Endothelial cell (in vitro differentiated cells): Measurements from ENCODE around the gene SUB1. TPM values are rescaled to one million over a fixed set of nuclear protein-coding genes. Genes with fewer than 3 reads are reported as not detected.

ENCODE experiments used
- DNase-seq: peaks from one replicate; pipeline ENCODE4 v3.0.0; 2021; ENCODE audit warnings: low spot score
- H3K27ac Mint-ChIP-seq: one replicate; pipeline ENCODE4 v1.8.0; 2021; ENCODE audit warnings: mixed read lengths, inconsistent platforms; ENCODE audit not compliant: unreplicated experiment
- H3K27me3 Mint-ChIP-seq: one replicate; pipeline ENCODE4 v1.8.0; 2021; ENCODE audit warnings: mild to moderate bottlenecking, moderate library complexity, mixed read lengths, inconsistent platforms; ENCODE audit not compliant: unreplicated experiment
- H3K36me3 Mint-ChIP-seq: one replicate; pipeline ENCODE4 v1.8.0; 2021; ENCODE audit warnings: mild to moderate bottlenecking, low read depth, mixed read lengths, inconsistent platforms; ENCODE audit not compliant: unreplicated experiment
- H3K4me1 Mint-ChIP-seq: one replicate; pipeline ENCODE4 v1.8.0; 2021; ENCODE audit warnings: mild to moderate bottlenecking, mixed read lengths, inconsistent platforms; ENCODE audit not compliant: unreplicated experiment
- H3K4me3 Mint-ChIP-seq: one replicate; pipeline ENCODE4 v1.8.0; 2021; ENCODE audit warnings: mild to moderate bottlenecking, mixed read lengths, inconsistent platforms; ENCODE audit not compliant: unreplicated experiment
- H3K9me3 Mint-ChIP-seq: one replicate; pipeline ENCODE4 v1.8.0; 2021; ENCODE audit warnings: mixed read lengths, inconsistent platforms; ENCODE audit not compliant: unreplicated experiment
- total RNA-seq: library from RNA; stranded (reverse); fragmentation: NEBNext Ultra II Directional; extraction: Animal tissue kit (Norgen Biotek cat#: 25700); gene quantifications from one replicate; pipeline ENCODE4 v1.2.1, GENCODE V29; 2021; ENCODE audit not compliant: unreplicated experiment
- TF ChIP-seq, protein P1 (sequence below): fragments of 200-600 bp; sonication (generic); IDR thresholded peaks from one replicate; pipeline ENCODE4 v1.5.0; 2021; ENCODE audit warnings: antibody characterized with exemption; ENCODE audit not compliant: unreplicated experiment

SUB1 gene
- total RNA-seq, 1 donor from 2014 or later: 294 TPM

GRCh38 chr5:32625106-32625505 lies 39.7 kb downstream of the SUB1 start:
- Mint-ChIP-seq H3K9me3 (no peaks in the 10 kb centered on the region), H3K27me3 (peaks cover 5% of the 10 kb centered on the region), H3K4me3 (no peak overlapping the region), H3K4me1 (peaks cover 8% of the 10 kb centered on the region), H3K27ac (no peak overlapping the region), H3K36me3 (no peaks in the 10 kb centered on the region)
- DNase-seq: no peak
- TF ChIP-seq, protein P1, sequence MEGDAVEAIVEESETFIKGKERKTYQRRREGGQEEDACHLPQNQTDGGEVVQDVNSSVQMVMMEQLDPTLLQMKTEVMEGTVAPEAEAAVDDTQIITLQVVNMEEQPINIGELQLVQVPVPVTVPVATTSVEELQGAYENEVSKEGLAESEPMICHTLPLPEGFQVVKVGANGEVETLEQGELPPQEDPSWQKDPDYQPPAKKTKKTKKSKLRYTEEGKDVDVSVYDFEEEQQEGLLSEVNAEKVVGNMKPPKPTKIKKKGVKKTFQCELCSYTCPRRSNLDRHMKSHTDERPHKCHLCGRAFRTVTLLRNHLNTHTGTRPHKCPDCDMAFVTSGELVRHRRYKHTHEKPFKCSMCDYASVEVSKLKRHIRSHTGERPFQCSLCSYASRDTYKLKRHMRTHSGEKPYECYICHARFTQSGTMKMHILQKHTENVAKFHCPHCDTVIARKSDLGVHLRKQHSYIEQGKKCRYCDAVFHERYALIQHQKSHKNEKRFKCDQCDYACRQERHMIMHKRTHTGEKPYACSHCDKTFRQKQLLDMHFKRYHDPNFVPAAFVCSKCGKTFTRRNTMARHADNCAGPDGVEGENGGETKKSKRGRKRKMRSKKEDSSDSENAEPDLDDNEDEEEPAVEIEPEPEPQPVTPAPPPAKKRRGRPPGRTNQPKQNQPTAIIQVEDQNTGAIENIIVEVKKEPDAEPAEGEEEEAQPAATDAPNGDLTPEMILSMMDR: no peak

DNA sequence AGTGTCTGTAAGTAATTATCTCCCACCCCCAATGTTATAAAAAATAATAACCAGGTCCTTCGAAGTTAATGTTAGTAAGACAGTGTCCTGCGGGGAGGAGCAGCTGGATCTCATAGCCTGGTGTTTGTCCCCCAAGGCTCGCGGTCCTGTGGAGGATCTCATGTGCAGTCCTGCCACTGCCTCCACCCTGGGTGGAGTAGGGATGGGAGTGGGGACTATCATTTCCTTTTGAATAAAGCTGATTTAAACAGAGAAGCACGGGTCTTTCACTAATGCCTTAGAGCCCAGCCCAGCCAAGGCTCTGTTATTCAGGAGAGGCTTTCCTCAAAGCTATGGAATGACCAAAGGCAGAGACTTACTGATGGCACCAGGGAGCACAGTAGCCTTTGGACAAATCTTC lies 40.2 kb downstream of the SUB1 start:
- Mint-ChIP-seq H3K27ac (no peak overlapping the region), H3K4me1 (peaks cover 8% of the 10 kb centered on the region), H3K36me3 (no peaks in the 10 kb centered on the region), H3K27me3 (peaks cover 5% of the 10 kb centered on the region), H3K4me3 (no peak overlapping the region), H3K9me3 (no peaks in the 10 kb centered on the region)
- no peak for DNase-seq
- TF ChIP-seq, protein P1: no peak

DNA sequence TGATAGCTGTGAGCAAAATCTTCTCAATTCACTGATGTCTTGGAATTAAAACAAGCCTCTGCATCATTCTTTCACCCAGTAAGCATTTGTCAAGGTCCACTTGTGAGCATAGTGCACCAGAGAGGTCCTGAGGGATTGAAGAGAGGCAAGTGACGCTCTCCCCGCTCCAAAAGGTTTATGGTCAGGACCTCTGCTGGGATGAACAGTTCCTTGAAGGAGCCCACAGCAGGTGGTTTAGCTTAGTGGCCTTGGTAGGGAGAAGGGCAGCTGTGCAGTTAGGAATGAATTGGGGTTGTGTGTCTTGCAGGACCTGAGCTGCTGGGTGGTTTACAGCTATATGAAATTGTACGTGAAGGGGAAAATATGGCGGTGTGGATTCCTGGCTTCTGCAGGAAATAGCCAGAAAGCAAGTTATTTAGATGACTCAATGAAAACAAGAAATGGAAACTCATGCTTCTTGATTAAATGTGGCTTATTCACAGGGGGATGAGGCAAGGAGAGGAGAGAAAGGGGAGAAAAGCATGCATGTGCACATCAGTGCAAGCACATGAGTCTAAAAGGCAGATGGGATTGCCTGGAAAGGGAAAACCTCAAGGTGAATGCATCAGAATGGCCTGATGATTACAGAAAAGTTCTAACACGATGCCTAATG lies 42.0 kb downstream of the SUB1 start:
- Mint-ChIP-seq H3K4me1 (peaks cover 8% of the 10 kb centered on the region), H3K27ac (no peak overlapping the region), H3K4me3 (no peak overlapping the region), H3K9me3 (no peaks in the 10 kb centered on the region), H3K27me3 (peaks cover 8% of the 10 kb centered on the region), H3K36me3 (no peaks in the 10 kb centered on the region)
- TF ChIP-seq, protein P1: no peak
- no peak for DNase-seq

GRCh38 chr5:32628049-32628844 lies 42.9 kb downstream of the SUB1 start:
- Mint-ChIP-seq H3K27me3 (peaks cover 8% of the 10 kb centered on the region), H3K4me3 (no peak overlapping the region), H3K9me3 (no peaks in the 10 kb centered on the region), H3K36me3 (no peaks in the 10 kb centered on the region), H3K4me1 (peaks cover 8% of the 10 kb centered on the region), H3K27ac (no peak overlapping the region)
- TF ChIP-seq, protein P1: no peak
- DNase-seq: no peak
